HK-2 (cell line): ENCODE measurements around the gene FOXP2.
"Not testable (repeated sequence)": the region's sequence is repeated elsewhere in the genome, so short reads cannot be mapped to it uniquely, and the experiment has no call there.

Experiments used
- DNase-seq: peaks from one replicate; pipeline ENCODE4 v3.0.0-alpha.2; 2018; ENCODE audit not compliant: unreplicated experiment

Gene FOXP2

GRCh38 chr7:114588506-114588905 is 173.9 kb downstream of the FOXP2 start:
- no peak for DNase-seq

- DNase-seq: no peak
Observed at GRCh38 chr7:114589436-114589835, 174.8 kb downstream of the FOXP2 start.

GRCh38 chr7:114590298-114590697 is 175.7 kb downstream of the FOXP2 start:
- DNase-seq: no peak

- DNase-seq: no peak
Observed at GRCh38 chr7:114598946-114599345, 184.3 kb downstream of the FOXP2 start.

- DNase-seq: no peak
Observed at GRCh38 chr7:114606100-114606499, 191.5 kb downstream of the FOXP2 start.

GRCh38 chr7:114608822-114609221 is 194.2 kb downstream of the FOXP2 start:
- DNase-seq: not testable (repeated sequence)

- DNase-seq: no peak
Observed at GRCh38 chr7:114620208-114620607, 205.6 kb downstream of the FOXP2 start.

- no peak for DNase-seq
Observed at GRCh38 chr7:114622221-114622620, 207.6 kb downstream of the FOXP2 start.

- DNase-seq: no peak
Observed at GRCh38 chr7:114623146-114623545, 208.5 kb downstream of the FOXP2 start.

- DNase-seq: no peak
Observed at GRCh38 chr7:114627231-114627630, 212.6 kb downstream of the FOXP2 start.

GRCh38 chr7:114628362-114628761 is 213.7 kb downstream of the FOXP2 start:
- DNase-seq: no peak

GRCh38 chr7:114629762-114630161 is 215.1 kb downstream of the FOXP2 start:
- DNase-seq: no peak

- no peak for DNase-seq
Observed at GRCh38 chr7:114630201-114630990, 215.8 kb downstream of the FOXP2 start.

- DNase-seq: no peak
Observed at GRCh38 chr7:114631249-114631822, 216.7 kb downstream of the FOXP2 start.

GRCh38 chr7:114639451-114639850 is 224.8 kb downstream of the FOXP2 start:
- DNase-seq: no peak

GRCh38 chr7:114644455-114644854 is 229.8 kb downstream of the FOXP2 start:
- DNase-seq: no peak

GRCh38 chr7:114645451-114645850 is 230.8 kb downstream of the FOXP2 start:
- DNase-seq: no peak

- no peak for DNase-seq
Observed at GRCh38 chr7:114647518-114647917, 232.9 kb downstream of the FOXP2 start.

GRCh38 chr7:114648117-114648516 is 233.5 kb downstream of the FOXP2 start:
- no peak for DNase-seq

- DNase-seq: no peak
Observed at GRCh38 chr7:114648680-114649079, 234.1 kb downstream of the FOXP2 start.

- DNase-seq: no peak
Observed at GRCh38 chr7:114649689-114650088, 235.1 kb downstream of the FOXP2 start.

- DNase-seq: no peak
Observed at GRCh38 chr7:114650491-114650890, 235.9 kb downstream of the FOXP2 start.

- no peak for DNase-seq
Observed at GRCh38 chr7:114652041-114652440, 237.4 kb downstream of the FOXP2 start.
